ENCODE measurements around the gene MYO9A. TPM values are rescaled to one million over a fixed set of nuclear protein-coding genes. Genes with fewer than 3 reads are reported as not detected.

Gene MYO9A
- 10 to 100 TPM; 27.1 to 30.5 TPM for total RNA-seq
- total RNA-seq = 95.5 to 120 reads per million in 2 donors

- no peaks in the 10 kb centered on the region for H3K9me3 ChIP-seq (ENCODE audit: control insufficient read depth, low read length, poor library complexity, severe bottlenecking)
- peak; percentile 84 for ATAC-seq
- Mint-ChIP-seq H3K4me1 (peaks cover 32% of the 10 kb centered on the region), H3K36me3 (ENCODE audit: low read depth) (peaks cover 7% of the 10 kb centered on the region), H3K4me3 (peak within 1 kb of the TSS; percentile 97), H3K27ac (peak within 1 kb of the TSS; percentile 96), H3K27me3 (no peaks in the 10 kb centered on the region)
- DNase-seq = peak; percentile 93 to 99 (median 99)
Measured at GRCh38 chr15:72118017-72118978, at the start of gene MYO9A, which contains the start of gene SENP8. Gene MYO9A (minus strand): TSS chr15:72118150. CDS start chr15:72046563, 71,587 bp downstream. Gene SENP8 (plus strand): TSS chr15:72118403. CDS start chr15:72139624, 21,221 bp downstream.

GRCh38 chr15:72167445-72167844, 49.5 kb upstream of the MYO9A start:
- no peaks in the 10 kb centered on the region for H3K9me3 ChIP-seq (ENCODE audit: control insufficient read depth, low read length, poor library complexity, severe bottlenecking)
- H3K27ac Mint-ChIP-seq = no peak overlapping the region
- no peak overlapping the region for H3K4me3 Mint-ChIP-seq
- peaks cover 14% of the 10 kb centered on the region for H3K27me3 Mint-ChIP-seq
- H3K36me3 Mint-ChIP-seq (ENCODE audit: low read depth) = no peaks in the 10 kb centered on the region
- H3K4me1 Mint-ChIP-seq = peaks cover 9% of the 10 kb centered on the region
- DNase-seq (no peak), ATAC-seq (no peak)

GRCh38 chr15:72166716-72167417, 48.9 kb upstream of the MYO9A start:
- ATAC-seq = no peak
- no peak overlapping the region for H3K4me3 Mint-ChIP-seq
- DNase-seq = no peak
- no peaks in the 10 kb centered on the region for H3K9me3 ChIP-seq (ENCODE audit: control insufficient read depth, low read length, poor library complexity, severe bottlenecking)
- H3K4me1 Mint-ChIP-seq = peaks cover 9% of the 10 kb centered on the region
- H3K36me3 Mint-ChIP-seq (ENCODE audit: low read depth) = no peaks in the 10 kb centered on the region
- peaks cover 14% of the 10 kb centered on the region for H3K27me3 Mint-ChIP-seq
- no peak overlapping the region for H3K27ac Mint-ChIP-seq

DNA sequence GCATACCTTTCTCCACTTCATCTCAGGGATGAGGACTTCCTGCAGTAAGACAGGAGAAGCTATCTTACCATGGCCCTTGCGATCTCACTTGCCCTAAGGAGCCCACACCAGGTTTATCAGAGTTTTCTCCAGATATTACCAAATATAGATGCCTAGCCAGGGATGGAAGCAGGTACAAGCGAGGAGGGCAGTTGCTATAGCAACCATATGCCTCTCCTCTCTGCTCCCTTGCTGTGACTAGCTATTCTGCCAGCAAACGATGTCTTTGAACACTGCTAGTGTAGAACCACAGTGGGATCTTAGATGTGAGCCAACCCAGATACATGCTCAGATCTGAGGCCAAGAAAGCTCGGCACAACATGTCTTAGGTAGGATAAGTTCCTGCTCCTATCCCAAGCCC, 45.8 kb upstream of the MYO9A start:
- ATAC-seq (no peak), DNase-seq (no peak)
- peaks cover 11% of the 10 kb centered on the region for H3K4me1 Mint-ChIP-seq
- H3K36me3 Mint-ChIP-seq (ENCODE audit: low read depth) = no peaks in the 10 kb centered on the region
- H3K27ac Mint-ChIP-seq = no peak overlapping the region
- H3K9me3 ChIP-seq (ENCODE audit: control insufficient read depth, low read length, poor library complexity, severe bottlenecking) = no peaks in the 10 kb centered on the region
- H3K27me3 Mint-ChIP-seq = peaks cover 15% of the 10 kb centered on the region
- H3K4me3 Mint-ChIP-seq = no peak overlapping the region

- H3K27me3 Mint-ChIP-seq = peaks cover 10% of the 10 kb centered on the region
- no peak for ATAC-seq
- H3K9me3 ChIP-seq (ENCODE audit: control insufficient read depth, low read length, poor library complexity, severe bottlenecking) = no peaks in the 10 kb centered on the region
- peaks cover 5% of the 10 kb centered on the region for H3K4me1 Mint-ChIP-seq
- no peaks in the 10 kb centered on the region for H3K36me3 Mint-ChIP-seq (ENCODE audit: low read depth)
- peak overlapping the region; percentile 60 for H3K27ac Mint-ChIP-seq
- no peak for DNase-seq
- no peak overlapping the region for H3K4me3 Mint-ChIP-seq
Measured at GRCh38 chr15:72162569-72162968, 44.6 kb upstream of the MYO9A start.

GRCh38 chr15:72161361-72162132, 43.6 kb upstream of the MYO9A start:
- no peak overlapping the region for H3K27ac Mint-ChIP-seq
- ATAC-seq (no peak), DNase-seq (no peak)
- peaks cover 5% of the 10 kb centered on the region for H3K4me1 Mint-ChIP-seq
- H3K9me3 ChIP-seq (ENCODE audit: control insufficient read depth, low read length, poor library complexity, severe bottlenecking) = no peaks in the 10 kb centered on the region
- H3K27me3 Mint-ChIP-seq = peaks cover 13% of the 10 kb centered on the region
- no peak overlapping the region for H3K4me3 Mint-ChIP-seq
- no peaks in the 10 kb centered on the region for H3K36me3 Mint-ChIP-seq (ENCODE audit: low read depth)

GRCh38 chr15:72160696-72161245, 42.8 kb upstream of the MYO9A start:
- no peak for ATAC-seq

DNA sequence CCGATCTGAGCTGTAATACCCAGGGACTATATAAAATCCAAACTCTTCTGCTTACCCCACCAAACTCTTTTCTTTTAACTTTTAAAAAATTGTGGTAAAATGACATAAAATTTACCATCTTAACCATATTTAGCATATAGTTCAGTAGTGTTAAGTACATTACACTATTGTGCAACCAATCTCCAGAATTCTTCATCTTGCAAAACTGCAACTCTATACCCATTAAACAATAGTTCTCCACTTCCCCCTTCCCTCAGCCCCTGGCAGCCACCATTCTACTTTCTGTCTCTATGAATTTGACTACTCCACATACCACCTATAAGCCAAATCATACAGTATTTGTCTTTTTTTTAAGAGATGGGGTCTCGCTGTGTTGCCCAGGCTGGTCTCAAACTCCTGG, 39.0 kb upstream of the MYO9A start:
- peak overlapping the region; percentile 31 for H3K4me3 Mint-ChIP-seq
- peaks cover 10% of the 10 kb centered on the region for H3K4me1 Mint-ChIP-seq
- peaks cover 24% of the 10 kb centered on the region for H3K27me3 Mint-ChIP-seq
- DNase-seq = no peak
- no peaks in the 10 kb centered on the region for H3K9me3 ChIP-seq (ENCODE audit: control insufficient read depth, low read length, poor library complexity, severe bottlenecking)
- H3K36me3 Mint-ChIP-seq (ENCODE audit: low read depth) = no peaks in the 10 kb centered on the region
- no peak overlapping the region for H3K27ac Mint-ChIP-seq
- no peak for ATAC-seq

More at GRCh38 chr15:72160696-72161245, 42.8 kb upstream of the MYO9A start:
- H3K9me3 ChIP-seq (ENCODE audit: control insufficient read depth, low read length, poor library complexity, severe bottlenecking) = no peaks in the 10 kb centered on the region
- no peaks in the 10 kb centered on the region for H3K36me3 Mint-ChIP-seq (ENCODE audit: low read depth)
- no peak overlapping the region for H3K27ac Mint-ChIP-seq
- peaks cover 2% of the 10 kb centered on the region for H3K4me1 Mint-ChIP-seq
- peaks cover 15% of the 10 kb centered on the region for H3K27me3 Mint-ChIP-seq
- no peak for DNase-seq
- no peak overlapping the region for H3K4me3 Mint-ChIP-seq

GRCh38 chr15:72155635-72156616, 38.0 kb upstream of the MYO9A start:
- ATAC-seq = peak; percentile 84
- DNase-seq = peak; percentile 49 to 78 (median 53)
- H3K9me3 ChIP-seq (ENCODE audit: control insufficient read depth, low read length, poor library complexity, severe bottlenecking) = no peaks in the 10 kb centered on the region
- Mint-ChIP-seq H3K27ac (peak overlapping the region; percentile 21), H3K27me3 (peaks cover 31% of the 10 kb centered on the region), H3K4me1 (peaks cover 12% of the 10 kb centered on the region), H3K36me3 (ENCODE audit: low read depth) (peaks cover 2% of the 10 kb centered on the region), H3K4me3 (peak overlapping the region; percentile 88)

DNA sequence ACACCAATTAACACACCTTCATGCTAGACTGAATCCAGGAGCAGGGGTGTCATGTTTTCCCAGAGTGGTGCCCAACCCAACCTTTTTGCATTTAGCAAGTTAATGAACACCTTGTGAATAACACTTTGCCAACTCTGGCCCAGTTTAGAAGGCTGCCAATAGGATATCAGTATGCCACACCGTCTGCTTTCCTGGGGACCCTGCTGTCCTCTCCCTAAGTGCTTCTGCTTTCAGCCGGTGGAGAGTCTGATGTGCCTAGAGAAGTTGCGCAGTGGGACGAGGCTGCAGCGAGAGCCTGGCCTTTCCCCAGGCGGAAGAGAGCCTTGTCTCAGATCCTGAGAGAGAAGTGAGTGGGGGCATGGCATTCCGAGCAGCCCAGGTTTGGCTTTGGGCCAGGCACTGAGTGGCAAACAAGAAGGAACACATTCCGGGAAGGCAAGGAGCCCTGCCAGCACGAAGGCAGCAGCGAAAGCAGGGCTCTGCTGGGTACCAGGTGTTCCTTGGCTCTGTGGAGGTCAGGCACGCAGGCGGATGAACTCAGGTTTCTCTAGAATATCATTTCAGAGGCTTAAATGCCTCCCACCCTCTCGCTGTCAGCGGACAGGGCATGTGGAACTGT, 37.2 kb upstream of the MYO9A start:
- H3K9me3 ChIP-seq (ENCODE audit: control insufficient read depth, low read length, poor library complexity, severe bottlenecking) = no peaks in the 10 kb centered on the region
- DNase-seq (no peak), ATAC-seq (no peak)
- H3K27ac Mint-ChIP-seq = peak overlapping the region; percentile 21
- peaks cover 5% of the 10 kb centered on the region for H3K36me3 Mint-ChIP-seq (ENCODE audit: low read depth)
- peak overlapping the region; percentile 88 for H3K4me3 Mint-ChIP-seq
- H3K27me3 Mint-ChIP-seq = peaks cover 36% of the 10 kb centered on the region
- peaks cover 13% of the 10 kb centered on the region for H3K4me1 Mint-ChIP-seq

DNA sequence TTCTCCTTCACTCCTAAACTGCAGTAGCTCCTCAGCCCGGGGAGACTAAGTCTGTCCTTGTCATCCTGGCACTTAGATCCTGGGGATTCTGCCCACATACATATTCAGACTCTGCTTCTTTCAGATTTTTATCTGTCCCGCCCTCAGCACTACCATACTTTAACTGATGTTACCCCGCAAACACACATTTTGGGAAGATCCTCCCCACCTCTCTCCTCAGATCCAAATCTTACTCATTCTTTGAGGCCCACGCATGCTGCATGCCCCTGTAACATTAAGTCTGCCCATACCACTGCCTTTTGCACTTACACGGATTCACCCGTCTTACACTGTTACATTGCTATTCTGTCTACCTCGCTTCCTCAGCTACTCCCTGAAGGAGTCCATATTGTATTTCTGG, 36.4 kb upstream of the MYO9A start:
- H3K36me3 Mint-ChIP-seq (ENCODE audit: low read depth) = peaks cover 5% of the 10 kb centered on the region

More for the DNA sequence above, 36.4 kb upstream of the MYO9A start:
- peaks cover 13% of the 10 kb centered on the region for H3K4me1 Mint-ChIP-seq
- H3K4me3 Mint-ChIP-seq = no peak overlapping the region
- no peak for ATAC-seq
- H3K27me3 Mint-ChIP-seq = peaks cover 36% of the 10 kb centered on the region
- no peak for DNase-seq
- no peak overlapping the region for H3K27ac Mint-ChIP-seq
- H3K9me3 ChIP-seq (ENCODE audit: control insufficient read depth, low read length, poor library complexity, severe bottlenecking) = no peaks in the 10 kb centered on the region

Measured in T-helper 17 cell (primary cell).